ENCODE measurements around the gene CYTH3.

CYTH3 gene

GRCh38 chr7:6166443-6166891, 106.0 kb downstream of the CYTH3 start:
- DNase-seq (ENCODE audit: low spot score), result no peak

- DNase-seq (ENCODE audit: low spot score), result no peak
These were observed 106.7 kb downstream of the CYTH3 start for GRCh38 chr7:6165521-6166320.

DNA sequence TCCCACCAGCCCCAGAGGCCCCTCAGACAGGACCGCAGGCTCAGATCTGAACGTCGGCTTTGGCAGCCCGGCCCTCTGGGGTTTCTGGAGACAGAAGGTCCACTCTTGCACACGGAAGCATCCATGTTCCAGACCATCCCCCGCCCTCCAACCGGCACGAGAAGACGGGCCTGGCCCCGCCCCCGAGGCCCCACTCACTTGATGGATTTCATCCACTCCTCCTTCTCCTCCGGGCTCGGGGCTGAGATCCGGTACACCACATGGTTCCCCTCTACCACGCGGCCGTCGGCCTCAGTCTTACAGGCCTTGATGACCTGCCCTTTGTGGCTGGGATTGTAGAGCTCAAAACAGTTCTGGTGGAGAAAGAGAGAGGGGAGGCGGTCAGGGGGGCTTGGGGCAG, 107.3 kb downstream of the CYTH3 start:
- DNase-seq (ENCODE audit: low spot score), result no peak

DNA sequence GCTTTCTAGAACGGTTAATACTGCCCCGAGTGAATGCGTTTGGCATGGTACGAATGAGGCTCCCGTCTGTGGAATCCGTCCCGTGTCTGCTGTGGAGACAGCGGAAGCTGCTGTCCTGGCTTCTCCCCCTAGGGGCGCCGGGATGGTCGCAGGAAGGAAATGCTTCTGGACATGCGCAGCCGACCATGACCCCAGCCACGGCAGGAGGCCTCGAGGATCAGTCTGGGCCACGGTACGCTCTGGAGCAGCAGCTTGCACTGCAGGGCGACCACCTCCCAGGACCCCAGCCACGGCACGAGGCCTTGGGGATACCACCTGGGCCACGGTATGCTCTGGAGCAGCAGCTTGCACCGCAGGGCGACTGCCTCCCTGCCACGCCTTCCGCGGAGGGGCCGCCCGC, 107.9 kb downstream of the CYTH3 start:
- no peak for DNase-seq (ENCODE audit: low spot score)

- DNase-seq (ENCODE audit: low spot score), result no peak
These were observed 108.4 kb downstream of the CYTH3 start for GRCh38 chr7:6164010-6164409.

DNA sequence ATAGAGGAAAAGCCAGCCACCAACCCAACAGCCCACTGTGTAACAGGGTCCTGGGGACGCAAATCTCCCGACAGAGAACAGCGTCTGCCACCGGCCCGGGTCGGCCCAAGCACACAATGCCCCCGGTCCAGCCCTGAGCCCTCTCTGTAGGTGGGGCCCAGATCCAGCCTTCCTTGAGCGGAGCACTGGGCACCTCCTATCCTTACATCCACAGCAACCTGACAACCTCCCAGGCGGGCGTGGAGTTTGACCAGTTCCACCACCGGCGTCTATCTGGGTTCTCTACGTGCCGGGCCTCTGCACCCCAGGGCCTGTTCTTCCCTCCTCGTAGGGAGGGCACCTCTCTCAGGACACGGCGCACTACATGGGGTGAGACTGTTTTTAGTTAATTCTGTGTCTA, 109.0 kb downstream of the CYTH3 start:
- no peak for DNase-seq (ENCODE audit: low spot score)

- DNase-seq (ENCODE audit: low spot score), result no peak
These were observed 109.6 kb downstream of the CYTH3 start for GRCh38 chr7:6162650-6163366.

DNA sequence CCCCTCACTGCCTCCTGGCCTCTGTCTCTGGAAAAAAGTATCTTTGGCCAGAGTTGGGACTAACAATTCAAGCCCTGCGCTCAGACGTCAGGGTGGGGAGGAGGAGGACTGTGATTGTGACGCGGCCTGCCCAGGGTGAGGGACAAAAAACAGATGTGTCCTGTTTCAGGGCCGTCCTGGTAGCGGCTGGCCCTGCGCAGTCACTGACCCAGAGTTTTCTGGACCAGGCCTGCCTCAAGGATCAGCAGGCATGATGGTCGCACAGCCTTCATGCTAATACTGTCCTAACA, 110.1 kb downstream of the CYTH3 start:
- no peak for DNase-seq (ENCODE audit: low spot score)

DNA sequence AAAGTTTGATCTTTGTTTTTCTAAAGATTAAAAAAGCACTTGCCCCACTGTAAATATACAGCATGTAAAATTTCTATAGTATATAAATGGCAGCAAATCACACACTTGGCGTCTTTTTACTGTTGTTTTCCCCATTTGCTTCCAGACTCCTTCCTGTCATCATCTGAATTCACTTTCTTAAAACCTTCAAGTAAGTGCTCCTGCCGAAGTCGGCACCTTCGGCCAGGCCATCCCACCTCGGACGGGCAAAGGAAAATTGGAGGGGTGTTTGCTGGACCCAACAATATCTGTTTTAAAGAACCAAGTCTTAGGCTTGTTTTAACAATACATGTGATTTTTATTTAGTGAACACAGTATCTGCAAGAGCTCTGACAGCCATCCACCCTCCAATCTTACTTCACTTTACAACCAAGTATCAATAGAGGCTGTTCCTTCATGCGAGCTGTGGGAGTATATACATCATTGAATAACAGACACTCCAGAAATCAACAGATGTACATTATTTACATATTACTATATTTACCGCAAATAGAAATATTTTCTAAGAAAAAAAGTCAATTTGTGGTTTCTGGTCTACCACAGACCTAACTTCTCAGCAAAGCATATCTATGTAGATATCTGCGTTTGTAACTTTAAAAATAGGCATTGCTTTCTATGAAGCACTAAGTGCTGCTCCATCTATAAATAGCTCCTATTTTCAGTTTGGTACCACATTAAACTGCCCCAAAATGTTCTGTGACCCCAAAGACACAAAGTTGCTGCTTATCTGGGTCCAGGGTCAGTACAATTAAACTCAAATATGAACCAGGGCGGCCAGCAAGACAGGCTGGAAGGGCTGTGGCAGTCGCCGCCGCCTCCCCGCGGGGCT, 110.7 kb downstream of the CYTH3 start:
- DNase-seq (ENCODE audit: low spot score), result no peak

DNA sequence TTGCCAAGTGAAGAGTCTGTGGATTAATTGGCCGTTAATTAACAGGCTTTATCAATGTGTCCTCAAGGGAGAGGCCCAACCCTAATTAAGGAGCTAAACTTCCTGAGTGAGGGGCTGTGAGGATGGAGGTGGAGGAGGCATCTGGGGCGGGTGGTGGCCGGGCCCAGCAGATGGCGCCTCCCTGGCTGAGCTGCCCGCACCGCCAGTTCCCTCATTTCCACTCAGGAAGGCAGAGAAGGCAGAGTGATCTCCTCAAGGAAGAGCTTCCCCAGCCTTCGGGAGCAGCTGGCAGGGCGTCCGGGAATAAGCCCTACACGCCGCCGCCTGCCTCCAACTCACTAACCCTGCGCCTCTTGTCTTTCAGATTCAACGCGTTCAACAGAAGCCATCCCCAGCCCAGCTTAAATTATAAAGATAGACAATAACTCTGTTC, 112.2 kb downstream of the CYTH3 start:
- DNase-seq (ENCODE audit: low spot score), result no peak

- DNase-seq (ENCODE audit: low spot score), result no peak
These were observed 112.8 kb downstream of the CYTH3 start for GRCh38 chr7:6159524-6160031.

- no peak for DNase-seq (ENCODE audit: low spot score)
These were observed 113.3 kb downstream of the CYTH3 start for GRCh38 chr7:6159097-6159483.

DNA sequence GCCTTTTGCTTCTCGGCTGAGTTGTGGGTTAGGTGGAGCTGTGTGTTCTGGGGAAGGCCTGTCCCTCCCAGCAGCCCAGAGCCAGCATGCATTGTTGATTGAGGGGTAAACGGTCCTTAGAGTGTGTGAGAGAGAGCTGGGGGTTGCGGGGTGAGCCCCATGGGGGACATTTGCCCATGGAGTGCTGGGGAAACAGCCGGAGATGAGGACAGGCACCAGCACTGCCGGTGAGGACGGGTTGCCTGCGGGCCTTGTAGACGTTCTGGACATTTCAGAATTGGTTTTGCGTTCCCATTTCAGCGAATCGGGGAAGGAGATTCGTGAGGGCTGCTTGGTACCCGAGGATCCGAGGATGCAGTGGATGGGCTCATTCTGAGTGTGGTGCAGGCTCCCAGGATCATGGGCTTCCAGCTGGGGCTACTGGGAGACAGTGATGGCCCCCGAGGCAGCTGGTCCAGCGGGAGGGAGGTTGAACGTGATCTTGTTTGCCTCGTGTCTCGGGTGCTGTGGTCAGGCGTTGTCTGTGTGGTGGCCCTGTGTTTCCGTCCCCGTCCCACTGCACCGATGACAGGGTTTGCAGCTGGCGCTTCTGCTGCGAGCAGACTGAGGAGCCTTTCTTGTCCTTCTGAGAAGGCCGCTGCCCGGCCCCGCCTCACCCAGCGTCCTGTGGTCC, 113.9 kb downstream of the CYTH3 start:
- no peak for DNase-seq (ENCODE audit: low spot score)

DNA sequence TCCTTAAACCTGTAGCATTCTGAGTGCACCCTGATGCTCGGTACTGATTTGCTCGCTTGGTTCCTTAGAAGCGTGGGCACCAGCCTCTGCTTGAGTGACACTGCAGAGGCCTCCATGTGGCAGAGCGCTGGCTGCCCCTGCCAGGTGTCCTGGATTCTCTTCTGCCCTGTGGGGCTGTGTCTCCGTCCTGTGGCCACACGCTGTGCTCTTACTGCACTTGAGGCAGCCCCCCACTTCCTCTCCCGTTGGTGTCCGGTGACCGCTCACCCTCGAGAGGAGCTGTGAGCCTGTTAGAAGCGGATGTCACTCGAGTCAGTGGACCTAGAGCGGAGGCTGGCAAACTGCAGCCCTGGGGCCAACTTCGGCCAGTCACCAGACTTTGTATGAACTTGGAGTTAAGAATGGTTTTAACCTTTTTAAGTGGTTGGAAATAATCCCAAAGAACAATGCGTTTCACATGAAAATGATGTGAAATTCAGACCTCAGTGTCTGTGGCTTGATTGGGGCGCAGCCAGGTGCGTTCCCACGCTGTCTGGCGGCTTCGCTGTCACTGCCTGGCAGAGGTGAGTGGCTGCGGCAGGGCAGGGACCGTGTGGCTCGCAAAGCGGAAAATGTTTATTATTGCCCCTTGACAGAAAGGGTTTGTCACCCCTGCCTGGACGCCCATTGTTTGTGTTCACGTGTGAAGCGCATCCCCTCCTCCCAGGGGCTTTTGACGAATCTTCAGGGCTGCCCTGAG, 114.6 kb downstream of the CYTH3 start:
- DNase-seq (ENCODE audit: low spot score), result no peak

- no peak for DNase-seq (ENCODE audit: low spot score)
These were observed 115.7 kb downstream of the CYTH3 start for GRCh38 chr7:6156734-6157133.

DNA sequence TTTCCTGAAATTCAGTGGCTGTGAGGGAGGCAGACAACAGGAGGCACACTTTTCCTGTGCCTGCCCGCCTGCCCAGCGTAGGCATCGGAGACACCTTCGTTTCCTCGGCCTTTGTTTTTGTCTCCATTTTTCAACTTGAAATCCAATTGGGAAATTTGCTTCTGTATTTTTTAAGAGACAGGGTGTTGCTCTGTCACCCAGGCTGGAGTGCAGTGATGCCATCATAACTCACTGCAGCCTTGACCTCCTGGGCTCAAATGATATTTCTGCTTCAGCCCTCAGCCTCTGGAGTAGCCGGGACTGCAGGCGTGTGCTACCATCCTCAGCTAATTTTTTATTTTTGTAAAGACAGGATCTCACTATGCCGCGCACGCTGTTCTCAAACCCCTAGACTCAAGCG, 116.8 kb downstream of the CYTH3 start:
- DNase-seq (ENCODE audit: low spot score), result no peak

- DNase-seq (ENCODE audit: low spot score), result no peak
These were observed 117.7 kb downstream of the CYTH3 start for GRCh38 chr7:6154542-6155404.

GRCh38 chr7:6153646-6154541, 118.5 kb downstream of the CYTH3 start:
- DNase-seq (ENCODE audit: low spot score), result no peak
